Measurements from ENCODE around the gene TSPAN18. TPM values are rescaled to one million over a fixed set of nuclear protein-coding genes. Genes with fewer than 3 reads are reported as not detected.

The TSPAN18 gene
- total RNA-seq, 2 experiments from 2014 or later, result not detected

DNA sequence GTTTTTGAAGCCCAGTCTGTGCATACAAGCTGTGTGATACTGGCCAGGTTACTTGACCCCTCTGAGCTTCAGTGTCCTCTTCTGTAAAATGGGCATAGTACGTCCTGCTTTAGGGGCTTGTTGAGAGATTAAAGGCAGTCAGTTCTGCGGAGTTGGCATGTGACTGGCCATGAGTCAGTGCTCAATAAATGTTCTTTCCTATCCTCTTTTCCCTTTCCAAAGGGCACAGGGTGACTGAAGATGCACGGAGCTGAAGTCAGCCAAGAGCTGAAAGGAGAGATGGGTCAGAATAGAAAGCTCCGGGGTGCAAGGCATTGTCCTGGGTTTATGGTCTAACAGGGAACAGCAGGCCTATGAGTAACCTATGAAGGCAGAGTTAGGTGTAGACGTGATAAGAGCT, 175.0 kb downstream of the TSPAN18 start:
- H3K79me2 ChIP-seq (ENCODE audit: insufficient read depth, low read depth, low read length), result no peaks in the 10 kb centered on the region
- ChIA-PET CTCF (ENCODE audit: unreplicated experiment) (interaction anchor here (0.6 kb wide), 1 partner anchor 266 kb away, joined by 3 read pairs; no protein-coding TSS in a partner anchor), POLR2A (interaction anchor here (0.7 kb wide), 1 partner anchor 30 kb away, joined by 3 read pairs; no protein-coding TSS in a partner anchor)
- no peak overlapping the region for H2AFZ ChIP-seq (ENCODE audit: low read length)
- no peak overlapping the region for H3K4me3 ChIP-seq (ENCODE audit: low read depth, low read length, poor library complexity, severe bottlenecking)
- no peak overlapping the region for H3K4me2 ChIP-seq (ENCODE audit: low read length)
- no peaks in the 10 kb centered on the region for H3K36me3 ChIP-seq (ENCODE audit: insufficient read depth, low read length)
- H3K4me1 ChIP-seq (ENCODE audit: insufficient read depth, low read length, poor library complexity, severe bottlenecking), result no peaks in the 10 kb centered on the region
- no peak for TF ChIP-seq EZH2phosphoT487 (IDR thresholded peaks at IDR 0.05; ENCODE audit: borderline replicate concordance, low read depth, low read length)
- TF ChIP-seq, protein P1, sequence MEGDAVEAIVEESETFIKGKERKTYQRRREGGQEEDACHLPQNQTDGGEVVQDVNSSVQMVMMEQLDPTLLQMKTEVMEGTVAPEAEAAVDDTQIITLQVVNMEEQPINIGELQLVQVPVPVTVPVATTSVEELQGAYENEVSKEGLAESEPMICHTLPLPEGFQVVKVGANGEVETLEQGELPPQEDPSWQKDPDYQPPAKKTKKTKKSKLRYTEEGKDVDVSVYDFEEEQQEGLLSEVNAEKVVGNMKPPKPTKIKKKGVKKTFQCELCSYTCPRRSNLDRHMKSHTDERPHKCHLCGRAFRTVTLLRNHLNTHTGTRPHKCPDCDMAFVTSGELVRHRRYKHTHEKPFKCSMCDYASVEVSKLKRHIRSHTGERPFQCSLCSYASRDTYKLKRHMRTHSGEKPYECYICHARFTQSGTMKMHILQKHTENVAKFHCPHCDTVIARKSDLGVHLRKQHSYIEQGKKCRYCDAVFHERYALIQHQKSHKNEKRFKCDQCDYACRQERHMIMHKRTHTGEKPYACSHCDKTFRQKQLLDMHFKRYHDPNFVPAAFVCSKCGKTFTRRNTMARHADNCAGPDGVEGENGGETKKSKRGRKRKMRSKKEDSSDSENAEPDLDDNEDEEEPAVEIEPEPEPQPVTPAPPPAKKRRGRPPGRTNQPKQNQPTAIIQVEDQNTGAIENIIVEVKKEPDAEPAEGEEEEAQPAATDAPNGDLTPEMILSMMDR (conservative IDR thresholded peaks at IDR 0.05; ENCODE audit: low read length), result no peak
- no peaks in the 10 kb centered on the region for H3K9me3 ChIP-seq (ENCODE audit: low read length)
- DNase-seq (ENCODE audit: low spot score), result no peak
- intact Hi-C loops (cut with micrococcal nuclease; ENCODE audit: unreplicated experiment), result loop anchor here (10.0 kb wide), 1 partner anchor 797 kb away; no protein-coding TSS in a partner anchor
- H3K27ac ChIP-seq (ENCODE audit: low read depth, low read length, poor library complexity, severe bottlenecking), result no peak overlapping the region
- no peaks in the 10 kb centered on the region for H3K9me2 ChIP-seq (ENCODE audit: insufficient read depth, low read length)
- no peaks in the 10 kb centered on the region for H4K20me1 ChIP-seq (ENCODE audit: insufficient read depth, low read length)
- no TSS peak for BruUV-seq (replicated peaks)

DNA sequence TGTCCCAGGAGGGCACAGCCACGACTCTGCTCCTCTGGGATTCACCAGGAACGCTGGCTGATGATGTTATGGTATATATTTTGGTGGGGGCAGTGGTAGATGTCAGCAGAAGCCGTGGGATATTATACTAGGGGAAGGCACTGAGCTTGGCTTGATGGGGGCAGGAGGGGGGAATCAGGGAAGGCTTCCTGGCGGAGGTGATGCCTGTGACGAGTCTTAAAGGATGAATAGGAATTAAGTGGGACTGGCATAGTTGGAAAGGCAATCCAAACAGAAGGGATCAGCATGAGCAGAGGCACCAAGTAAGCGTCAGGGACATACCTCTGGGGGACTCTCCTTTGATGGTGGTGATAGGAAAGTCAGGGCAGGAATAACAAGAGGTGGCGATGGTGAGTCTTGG, 176.3 kb downstream of the TSPAN18 start:
- TF ChIP-seq EZH2phosphoT487 (IDR thresholded peaks at IDR 0.05; ENCODE audit: borderline replicate concordance, low read depth, low read length), result no peak
- Histone ChIP-seq H4K20me1 (ENCODE audit: insufficient read depth, low read length) (no peaks in the 10 kb centered on the region), H3K9me2 (ENCODE audit: insufficient read depth, low read length) (no peaks in the 10 kb centered on the region), H2AFZ (ENCODE audit: low read length) (no peak overlapping the region), H3K4me2 (ENCODE audit: low read length) (no peak overlapping the region), H3K9me3 (ENCODE audit: low read length) (no peaks in the 10 kb centered on the region), H3K4me3 (ENCODE audit: low read depth, low read length, poor library complexity, severe bottlenecking) (no peak overlapping the region), H3K36me3 (ENCODE audit: insufficient read depth, low read length) (no peaks in the 10 kb centered on the region), H3K27ac (ENCODE audit: low read depth, low read length, poor library complexity, severe bottlenecking) (no peak overlapping the region), H3K4me1 (ENCODE audit: insufficient read depth, low read length, poor library complexity, severe bottlenecking) (no peaks in the 10 kb centered on the region), H3K79me2 (ENCODE audit: insufficient read depth, low read depth, low read length) (no peaks in the 10 kb centered on the region)
- POLR2A ChIA-PET, result no interaction called here
- CTCF ChIA-PET (ENCODE audit: unreplicated experiment), result interaction anchor here (0.6 kb wide), 1 partner anchor 600 kb away, joined by 9 read pairs; no protein-coding TSS in a partner anchor
- intact Hi-C loops (cut with micrococcal nuclease; ENCODE audit: unreplicated experiment), result loop anchor here (10.0 kb wide), 1 partner anchor 798 kb away; no protein-coding TSS in a partner anchor
- BruUV-seq (replicated peaks), result no TSS peak
- no peak for DNase-seq (ENCODE audit: low spot score)

DNA sequence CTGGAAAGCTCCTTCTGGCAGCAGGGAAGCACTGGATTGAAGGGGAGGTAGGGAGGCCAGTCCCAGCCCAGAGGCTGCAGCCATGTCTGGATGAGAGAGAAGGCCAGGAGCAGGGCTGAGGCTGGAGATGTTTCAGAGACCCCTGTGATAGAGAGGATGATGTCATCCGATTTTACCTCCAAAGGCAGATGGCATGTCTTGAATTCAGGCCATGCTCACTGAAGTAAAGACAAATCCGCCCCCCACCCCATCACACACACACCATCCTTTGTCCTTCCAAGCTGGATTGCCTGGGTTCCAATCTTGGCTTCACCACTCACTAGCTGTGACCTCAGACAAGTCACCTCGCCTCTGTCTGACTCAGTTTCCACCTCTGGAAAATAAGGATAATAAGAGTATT, 176.8 kb downstream of the TSPAN18 start:
- H4K20me1 ChIP-seq (ENCODE audit: insufficient read depth, low read length), result no peaks in the 10 kb centered on the region
- intact Hi-C loops (cut with micrococcal nuclease; ENCODE audit: unreplicated experiment), result loop anchor here (10.0 kb wide), 1 partner anchor 799 kb away; no protein-coding TSS in a partner anchor
- ChIA-PET POLR2A (interaction anchor here (0.7 kb wide), 1 partner anchor 389 kb away, joined by 4 read pairs; no protein-coding TSS in a partner anchor), CTCF (ENCODE audit: unreplicated experiment) (no interaction called here)
- BruUV-seq (replicated peaks), result no TSS peak
- no peaks in the 10 kb centered on the region for H3K79me2 ChIP-seq (ENCODE audit: insufficient read depth, low read depth, low read length)
- H3K9me2 ChIP-seq (ENCODE audit: insufficient read depth, low read length), result no peaks in the 10 kb centered on the region
- H3K9me3 ChIP-seq (ENCODE audit: low read length), result no peaks in the 10 kb centered on the region
- H3K36me3 ChIP-seq (ENCODE audit: insufficient read depth, low read length), result no peaks in the 10 kb centered on the region
- no peak overlapping the region for H3K27ac ChIP-seq (ENCODE audit: low read depth, low read length, poor library complexity, severe bottlenecking)
- H3K4me2 ChIP-seq (ENCODE audit: low read length), result no peak overlapping the region
- H2AFZ ChIP-seq (ENCODE audit: low read length), result no peak overlapping the region
- H3K4me1 ChIP-seq (ENCODE audit: insufficient read depth, low read length, poor library complexity, severe bottlenecking), result no peaks in the 10 kb centered on the region
- DNase-seq (ENCODE audit: low spot score), result no peak
- no peak overlapping the region for H3K4me3 ChIP-seq (ENCODE audit: low read depth, low read length, poor library complexity, severe bottlenecking)
- TF ChIP-seq EZH2phosphoT487 (IDR thresholded peaks at IDR 0.05; ENCODE audit: borderline replicate concordance, low read depth, low read length), result no peak
- TF ChIP-seq, protein P1 (conservative IDR thresholded peaks at IDR 0.05; ENCODE audit: low read length), result no peak
